Calu3 (cell line): Measurements from ENCODE around the gene KIF25. TPM values are rescaled to one million over a fixed set of nuclear protein-coding genes. Genes with fewer than 3 reads are reported as not detected.

Experiments
- BruUV-seq: library from RNA; stranded (reverse); fragments of 400-500 nt; replicated peaks from 2 replicates; lab custom pipeline; 2021; lab: Mats Ljungman, UMichigan
- CTCF ChIA-PET: fragments of 300-600 bp; sonication (Branson Sonifier 250); formaldehyde crosslinking; loops from one replicate; lab custom pipeline; 2022; ENCODE audit warnings: antibody characterized with exemption; lab: Charles Lee
- DNase-seq: peaks from one replicate; pipeline ENCODE4 v3.0.0; 2022
- H3K27ac Mint-ChIP-seq: one replicate; pipeline ENCODE4 v1.8.0; 2022; ENCODE audit warnings: mixed read lengths; ENCODE audit not compliant: unreplicated experiment
- H3K27me3 Mint-ChIP-seq: one replicate; pipeline ENCODE4 v1.8.0; 2022; ENCODE audit warnings: mixed read lengths; ENCODE audit not compliant: unreplicated experiment
- H3K36me3 Mint-ChIP-seq: one replicate; pipeline ENCODE4 v1.8.0; 2022; ENCODE audit warnings: mild to moderate bottlenecking, moderate library complexity, mixed read lengths; ENCODE audit not compliant: insufficient read depth, unreplicated experiment
- H3K4me1 Mint-ChIP-seq: one replicate; pipeline ENCODE4 v1.8.0; 2022; ENCODE audit warnings: mild to moderate bottlenecking, low read depth, mixed read lengths; ENCODE audit not compliant: unreplicated experiment
- H3K4me3 Mint-ChIP-seq: one replicate; pipeline ENCODE4 v1.8.0; 2022; ENCODE audit warnings: mild to moderate bottlenecking, low read depth, moderate library complexity, mixed read lengths; ENCODE audit not compliant: unreplicated experiment
- H3K9me3 Mint-ChIP-seq: one replicate; pipeline ENCODE4 v1.8.0; 2022; ENCODE audit warnings: low read depth, mixed read lengths; ENCODE audit not compliant: unreplicated experiment
- CTCF ChIP-seq: fragments of 200-600 bp; IDR thresholded peaks from one replicate; pipeline ENCODE4 v1.8.0; 2022; ENCODE audit warnings: antibody characterized with exemption; ENCODE audit not compliant: unreplicated experiment
- intact Hi-C: fragments of 100-400 bp; cut with micrococcal nuclease; formaldehyde crosslinking; loops from one replicate; pipeline ENCODE4 v1.10.0; 2022; ENCODE audit not compliant: unreplicated experiment
- total RNA-seq: library from RNA; stranded (reverse); gene quantifications from 2 replicates; pipeline ENCODE4 v1.2.3, GENCODE V29; 2022

Gene KIF25
- total RNA-seq, 1 experiment from 2014 or later, result not detected

DNA sequence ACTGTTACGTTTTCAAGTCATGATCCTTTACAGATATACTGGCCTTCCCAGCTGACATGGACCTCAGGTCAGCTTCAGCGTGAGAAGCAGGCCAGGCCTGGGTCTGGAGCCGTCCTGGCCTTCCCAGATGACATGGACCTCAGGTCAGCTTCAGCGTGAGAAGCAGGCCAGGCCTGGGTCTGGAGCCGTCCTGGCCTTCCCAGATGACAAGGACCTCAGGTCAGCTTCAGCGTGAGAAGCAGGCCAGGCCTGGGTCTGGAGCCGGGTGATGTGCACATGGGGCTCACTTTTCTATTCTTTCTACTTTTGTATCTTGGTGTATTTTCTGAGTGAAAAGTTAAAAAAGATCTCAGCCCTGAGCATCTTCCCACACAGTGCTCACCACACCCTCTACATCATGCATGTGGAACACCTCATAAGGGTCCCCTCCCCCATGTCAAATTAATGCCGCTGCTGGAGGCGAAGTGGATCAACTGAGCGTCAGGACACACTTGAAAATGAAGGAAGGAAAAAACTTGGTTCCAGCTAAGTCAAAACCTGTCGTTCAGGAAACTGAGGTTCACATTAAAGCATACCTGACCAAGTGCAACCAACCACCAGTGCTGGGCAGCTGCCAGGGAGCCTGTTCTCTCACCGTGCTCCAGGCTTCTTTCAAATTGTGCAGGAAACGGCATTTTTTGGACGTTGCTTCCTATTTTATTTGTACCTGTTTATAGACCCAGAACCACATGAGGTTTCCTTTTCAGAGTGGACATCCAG, 32.2 kb downstream of the KIF25 start:
- intact Hi-C loops, result loop anchor here (10.0 kb wide), 2 partner anchors 65 to 95 kb away; no protein-coding TSS in a partner anchor
- no peak for TF ChIP-seq CTCF
- Mint-ChIP-seq H3K4me3 (no peak overlapping the region), H3K9me3 (no peaks in the 10 kb centered on the region), H3K4me1 (peaks cover 3% of the 10 kb centered on the region), H3K27ac (no peak overlapping the region), H3K36me3 (peaks cover 2% of the 10 kb centered on the region), H3K27me3 (no peaks in the 10 kb centered on the region)
- BruUV-seq, result no TSS peak
- DNase-seq, result no peak
- CTCF ChIA-PET, result no interaction called here

DNA sequence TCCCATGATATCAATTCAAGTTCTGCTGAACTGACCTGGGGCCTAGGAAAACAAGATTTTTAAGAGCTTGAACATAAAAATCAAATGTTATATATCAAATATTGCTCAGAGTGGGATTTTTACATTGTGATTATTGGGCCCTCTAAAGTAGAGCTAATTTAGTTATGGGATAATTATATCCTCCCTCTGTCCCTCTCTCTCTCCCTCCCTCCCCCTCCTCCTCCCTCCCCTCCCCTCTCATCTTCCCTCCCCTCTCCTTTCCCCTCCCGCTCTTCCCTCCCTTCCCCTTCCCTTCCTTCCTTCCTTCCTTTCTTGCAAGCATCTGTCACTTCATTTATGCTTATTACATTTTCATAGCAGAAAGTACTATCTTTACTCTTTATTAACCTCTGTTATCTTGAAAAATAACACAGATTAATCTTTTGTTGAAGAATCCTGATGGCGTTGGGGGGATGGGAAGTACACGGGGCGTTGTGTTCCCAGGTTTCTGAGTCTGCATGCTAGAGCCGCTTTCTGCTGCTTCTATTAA, 32.8 kb downstream of the KIF25 start:
- no peak for DNase-seq
- peaks cover 6% of the 10 kb centered on the region for H3K36me3 Mint-ChIP-seq

GRCh38 chr6:168030908-168031307, 33.4 kb downstream of the KIF25 start:
- H3K4me1 Mint-ChIP-seq, result peaks cover 5% of the 10 kb centered on the region

More for the DNA sequence above, 32.8 kb downstream of the KIF25 start:
- no peak for TF ChIP-seq CTCF
- CTCF ChIA-PET, result no interaction called here
- Mint-ChIP-seq H3K4me3 (no peak overlapping the region), H3K27ac (no peak overlapping the region), H3K9me3 (no peaks in the 10 kb centered on the region), H3K4me1 (no peaks in the 10 kb centered on the region), H3K27me3 (peaks cover 5% of the 10 kb centered on the region)
- intact Hi-C loops, result loop anchor here (10.0 kb wide), 2 partner anchors 65 to 95 kb away; no protein-coding TSS in a partner anchor
- no TSS peak for BruUV-seq

DNA sequence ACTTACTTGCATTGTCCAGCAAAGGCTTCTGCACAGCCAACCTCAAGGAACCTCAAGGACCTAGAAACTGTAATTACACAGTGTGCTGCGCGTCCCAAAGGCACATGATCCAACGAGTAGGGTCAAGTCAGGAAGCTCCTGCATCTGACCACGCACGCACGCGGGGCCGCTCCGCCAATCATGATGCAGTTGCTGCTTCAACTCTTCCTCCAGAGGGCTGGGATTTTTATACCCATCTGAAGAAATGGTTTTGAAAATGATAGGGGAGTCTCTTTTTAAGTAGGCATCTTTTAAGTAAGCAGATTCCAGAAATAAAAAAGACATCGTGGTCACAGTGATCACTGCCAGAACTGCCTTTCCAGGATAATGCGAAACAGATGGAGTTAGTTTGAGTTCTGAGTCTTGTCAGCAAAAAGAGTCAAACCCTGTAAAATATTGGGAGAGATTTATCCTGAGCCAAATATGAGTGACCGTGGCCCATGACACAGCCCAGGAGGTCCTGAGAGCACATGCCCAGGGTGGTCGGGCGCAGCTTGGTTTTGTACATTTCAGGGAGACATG, 34.0 kb downstream of the KIF25 start:
- Mint-ChIP-seq H3K27ac (no peak overlapping the region), H3K4me1 (peaks cover 11% of the 10 kb centered on the region), H3K36me3 (peaks cover 16% of the 10 kb centered on the region), H3K4me3 (no peak overlapping the region), H3K27me3 (peaks cover 14% of the 10 kb centered on the region), H3K9me3 (no peaks in the 10 kb centered on the region)
- no peak for TF ChIP-seq CTCF
- CTCF ChIA-PET, result no interaction called here
- no peak for DNase-seq
- intact Hi-C loops, result loop anchor here (10.0 kb wide), 2 partner anchors 67 to 97 kb away; no protein-coding TSS in a partner anchor
- no TSS peak for BruUV-seq

More at GRCh38 chr6:168030908-168031307, 33.4 kb downstream of the KIF25 start:
- CTCF ChIA-PET, result no interaction called here
- peaks cover 12% of the 10 kb centered on the region for H3K36me3 Mint-ChIP-seq
- intact Hi-C loops, result loop anchor here (10.0 kb wide), 2 partner anchors 66 to 96 kb away; no protein-coding TSS in a partner anchor
- peaks cover 11% of the 10 kb centered on the region for H3K27me3 Mint-ChIP-seq
- no peak for TF ChIP-seq CTCF
- no peaks in the 10 kb centered on the region for H3K9me3 Mint-ChIP-seq
- DNase-seq, result no peak
- BruUV-seq, result no TSS peak
- H3K4me3 Mint-ChIP-seq, result no peak overlapping the region
- H3K27ac Mint-ChIP-seq, result no peak overlapping the region
